ENCODE data around the gene RGS7BP.

DNA sequence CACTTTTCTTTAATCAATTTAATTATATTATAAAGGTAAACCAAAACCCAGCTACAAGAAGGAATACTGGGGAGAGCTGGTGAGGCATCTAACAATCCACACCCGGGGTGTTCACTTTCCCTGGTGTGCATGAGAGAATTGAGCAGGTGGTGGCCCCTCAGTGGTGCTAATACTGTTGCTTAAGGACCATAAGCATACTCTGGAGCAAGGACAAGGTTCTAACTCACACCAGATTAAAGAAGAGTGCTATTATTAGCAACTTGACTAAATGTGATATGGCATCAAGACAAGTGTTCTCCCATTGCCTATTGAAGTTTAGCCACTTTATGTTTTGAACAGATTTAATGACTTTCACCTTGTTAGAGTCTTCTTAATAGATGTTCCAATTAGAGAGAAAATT, 8.8 kb downstream of the RGS7BP start:
- TF ChIP-seq, protein P1, sequence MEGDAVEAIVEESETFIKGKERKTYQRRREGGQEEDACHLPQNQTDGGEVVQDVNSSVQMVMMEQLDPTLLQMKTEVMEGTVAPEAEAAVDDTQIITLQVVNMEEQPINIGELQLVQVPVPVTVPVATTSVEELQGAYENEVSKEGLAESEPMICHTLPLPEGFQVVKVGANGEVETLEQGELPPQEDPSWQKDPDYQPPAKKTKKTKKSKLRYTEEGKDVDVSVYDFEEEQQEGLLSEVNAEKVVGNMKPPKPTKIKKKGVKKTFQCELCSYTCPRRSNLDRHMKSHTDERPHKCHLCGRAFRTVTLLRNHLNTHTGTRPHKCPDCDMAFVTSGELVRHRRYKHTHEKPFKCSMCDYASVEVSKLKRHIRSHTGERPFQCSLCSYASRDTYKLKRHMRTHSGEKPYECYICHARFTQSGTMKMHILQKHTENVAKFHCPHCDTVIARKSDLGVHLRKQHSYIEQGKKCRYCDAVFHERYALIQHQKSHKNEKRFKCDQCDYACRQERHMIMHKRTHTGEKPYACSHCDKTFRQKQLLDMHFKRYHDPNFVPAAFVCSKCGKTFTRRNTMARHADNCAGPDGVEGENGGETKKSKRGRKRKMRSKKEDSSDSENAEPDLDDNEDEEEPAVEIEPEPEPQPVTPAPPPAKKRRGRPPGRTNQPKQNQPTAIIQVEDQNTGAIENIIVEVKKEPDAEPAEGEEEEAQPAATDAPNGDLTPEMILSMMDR (IDR thresholded peaks at IDR 0.05; ENCODE audit: low read depth, low read length, missing input control) = no peak
- no peak for TF ChIP-seq RAD21 (IDR thresholded peaks at IDR 0.05)
- no peak for TF ChIP-seq SP1 (IDR thresholded peaks at IDR 0.05)
